ENCODE results near the gene CD164L2. TPM values are rescaled to one million over a fixed set of nuclear protein-coding genes. Genes with fewer than 3 reads are reported as not detected.

CD164L2 gene
- total RNA-seq, 5 donors from 2014 or later (not counting 1 experiment from before 2014, with no cell fraction given): not detected

DNA sequence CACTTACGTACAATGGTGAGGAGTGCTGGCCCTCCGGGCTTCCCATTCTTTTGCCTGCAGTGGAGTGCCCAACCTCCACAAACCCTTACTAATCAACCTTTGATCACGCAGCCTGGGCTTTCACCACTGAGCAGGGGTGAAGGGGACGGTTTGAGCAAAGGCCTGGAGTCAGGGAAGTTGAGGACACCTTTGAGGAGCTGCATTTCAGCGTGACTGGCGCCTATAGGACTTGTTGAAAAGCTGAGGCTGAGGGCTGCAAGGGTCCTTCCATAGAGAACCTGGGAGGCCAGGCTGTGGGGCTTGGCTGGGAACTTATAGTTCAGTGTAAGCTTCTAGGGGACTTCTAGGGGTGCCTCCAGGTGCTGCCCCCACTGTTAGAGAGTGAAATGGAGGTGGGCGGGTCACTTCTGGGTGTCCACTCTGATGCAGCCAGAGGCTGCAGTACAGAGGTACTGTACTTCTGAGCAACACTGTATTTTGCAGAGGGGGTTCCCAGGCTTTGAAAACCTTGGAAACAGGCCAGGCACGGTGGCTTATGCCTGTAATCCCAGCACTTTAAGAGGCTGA lies 31.5 kb downstream of the CD164L2 start:
- H3K9me3 ChIP-seq: no peaks in the 10 kb centered on the region
- Mint-ChIP-seq H3K4me1 (peaks cover 17 to 30% (median 21%) of the 10 kb centered on the region in 3 donors), H3K9me3 (no peaks in the 10 kb centered on the region), H3K4me3 (no peak overlapping the region), H3K36me3 (peaks cover 4% of the 10 kb centered on the region), H3K27ac (no peak overlapping the region), H3K27me3 (no peaks in the 10 kb centered on the region)
- POLR2A ChIA-PET: no interaction called here
- CTCF ChIA-PET: no interaction called here
- H3K4me3 ChIP-seq (ENCODE audit: control insufficient read depth in 1 of 2, extremely low read depth in 1 of 2, low read length in 1 of 2): no peak overlapping the region
- WGBS (ENCODE audit: insufficient coverage): 96% methylated on average over 5 of the region's 8 CpGs
- no peak overlapping the region for H3K27ac ChIP-seq (ENCODE audit: low read length)
- no peak for DNase-seq
- peaks cover 2 to 42% of the 10 kb centered on the region in 2 experiments for H3K4me1 ChIP-seq (ENCODE audit: control insufficient read depth in 1 of 2, extremely low read depth in 1 of 2, insufficient read depth in 2 of 2, low read length in 2 of 2)
- peaks cover 28 to 44% of the 10 kb centered on the region in 2 donors for H3K36me3 ChIP-seq (ENCODE audit: control insufficient read depth in 2 of 2, extremely low read depth in 1 of 2, insufficient read depth in 1 of 2, low read length in 1 of 2)
- no peaks in the 10 kb centered on the region for H3K27me3 ChIP-seq (replicated peaks in 1 of 2; ENCODE audit: control insufficient read depth in 2 of 2, extremely low read depth in 1 of 2, insufficient read depth in 2 of 2, low read length in 1 of 2)
- no peak for ATAC-seq (replicated peaks in 1 of 4)

DNA sequence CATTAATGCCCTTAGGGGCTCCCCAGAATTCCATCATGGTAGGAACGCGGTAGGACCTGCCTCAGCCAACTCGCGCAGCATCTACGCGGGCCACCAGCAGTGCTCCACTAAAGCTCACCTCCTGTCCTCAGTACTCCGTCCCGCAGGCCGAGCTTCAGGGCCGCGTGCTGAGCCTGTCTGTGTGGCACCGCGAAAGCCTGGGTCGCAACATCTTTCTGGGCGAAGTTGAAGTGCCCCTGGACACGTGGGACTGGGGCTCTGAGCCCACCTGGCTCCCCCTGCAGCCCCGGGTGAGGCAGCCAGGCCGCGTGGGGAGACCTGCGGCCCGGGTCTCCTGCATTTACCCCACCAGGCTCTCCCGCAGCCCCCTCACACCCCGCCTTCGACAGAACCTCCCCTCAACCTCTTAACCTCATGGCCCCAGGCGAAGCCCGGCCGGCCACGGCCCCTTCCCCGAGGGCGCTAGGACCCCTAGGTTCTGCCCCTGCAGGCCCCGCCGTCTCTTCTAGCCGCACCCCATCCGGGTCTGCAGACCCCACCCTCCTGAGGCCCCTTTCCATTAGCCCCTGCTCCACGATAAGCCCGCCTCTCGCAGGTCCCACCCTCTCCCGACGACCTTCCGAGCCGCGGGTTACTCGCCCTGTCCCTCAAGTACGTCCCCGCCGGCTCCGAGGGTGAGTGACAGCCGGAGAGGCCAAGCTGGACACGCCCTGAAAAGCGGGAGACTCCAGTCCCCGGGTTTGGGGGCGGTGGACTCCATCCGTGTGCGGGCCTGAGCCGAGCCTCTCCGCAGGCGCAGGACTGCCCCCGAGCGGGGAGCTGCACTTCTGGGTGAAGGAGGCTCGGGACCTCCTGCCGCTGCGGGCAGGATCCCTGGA lies 32.2 kb downstream of the CD164L2 start:
- CTCF ChIA-PET: interaction anchor here in 1 of 2 donors (1.0 kb wide), 1 partner anchor 50 kb away, joined by 3 read pairs; no protein-coding TSS in a partner anchor
- no peaks in the 10 kb centered on the region for H3K9me3 ChIP-seq
- ATAC-seq (replicated peaks in 1 of 4) (no peak), DNase-seq (no peak)
- H3K36me3 ChIP-seq (ENCODE audit: control insufficient read depth in 2 of 2, extremely low read depth in 1 of 2, insufficient read depth in 1 of 2, low read length in 1 of 2): peaks cover 28 to 51% of the 10 kb centered on the region in 2 donors
- Mint-ChIP-seq H3K4me1 (peaks cover 20 to 29% (median 21%) of the 10 kb centered on the region in 3 donors), H3K4me3 (no peak overlapping the region), H3K27me3 (no peaks in the 10 kb centered on the region), H3K9me3 (no peaks in the 10 kb centered on the region), H3K36me3 (peaks cover 9% of the 10 kb centered on the region), H3K27ac (peak overlapping the region in 1 of 2 donors; percentile 11)
- no peaks in the 10 kb centered on the region for H3K27me3 ChIP-seq (replicated peaks in 1 of 2; ENCODE audit: control insufficient read depth in 2 of 2, extremely low read depth in 1 of 2, insufficient read depth in 2 of 2, low read length in 1 of 2)
- 97% methylated on average over 51 of the region's 62 CpGs for WGBS (ENCODE audit: insufficient coverage)
- peaks cover 2 to 41% of the 10 kb centered on the region in 2 experiments for H3K4me1 ChIP-seq (ENCODE audit: control insufficient read depth in 1 of 2, extremely low read depth in 1 of 2, insufficient read depth in 2 of 2, low read length in 2 of 2)
- H3K27ac ChIP-seq (ENCODE audit: low read length): no peak overlapping the region
- POLR2A ChIA-PET: interaction anchor here in 1 of 2 donors (0.9 kb wide), 1 partner anchor 9 kb away, joined by 3 read pairs; the partner anchor contains the start of gene SYTL1
- no peak overlapping the region for H3K4me3 ChIP-seq (ENCODE audit: control insufficient read depth in 1 of 2, extremely low read depth in 1 of 2, low read length in 1 of 2)

DNA sequence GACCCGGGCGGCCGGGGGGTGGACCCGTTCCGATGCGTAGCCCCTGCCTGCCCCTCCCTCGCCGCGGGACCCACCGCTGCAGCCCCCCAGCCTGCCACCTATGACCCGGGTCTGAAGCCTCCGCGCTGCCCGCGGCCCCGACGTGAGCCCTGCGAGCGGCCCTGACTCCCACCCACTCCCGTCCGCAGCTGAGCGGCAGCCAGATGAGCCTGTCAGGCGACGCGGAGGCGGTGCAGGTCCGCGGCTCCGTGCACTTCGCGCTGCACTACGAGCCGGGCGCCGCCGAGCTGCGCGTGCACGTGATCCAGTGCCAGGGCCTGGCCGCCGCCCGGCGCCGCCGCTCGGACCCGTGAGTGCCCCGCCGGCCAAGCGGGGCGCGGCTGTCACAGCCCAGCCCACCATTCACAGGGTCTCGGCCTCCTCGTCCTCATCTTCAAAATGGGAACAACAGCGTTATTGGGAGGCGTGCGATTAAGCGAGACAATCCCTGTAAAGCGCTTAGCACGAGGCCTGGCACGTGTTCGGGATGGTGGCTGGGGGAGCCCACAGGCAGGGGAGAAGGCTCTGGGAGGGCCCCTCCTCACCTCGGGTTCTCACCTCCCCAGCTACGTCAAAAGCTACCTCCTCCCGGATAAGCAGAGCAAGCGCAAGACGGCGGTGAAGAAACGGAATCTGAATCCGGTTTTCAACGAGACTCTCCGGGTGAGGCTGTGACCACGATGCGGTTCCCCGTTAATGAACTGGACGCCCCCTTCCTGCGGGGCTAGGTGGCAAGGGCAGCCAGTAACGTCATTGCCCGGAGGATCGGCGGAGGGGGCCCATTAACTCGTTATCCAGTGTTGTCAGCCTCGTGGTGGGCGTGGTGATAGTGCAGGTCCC lies 33.1 kb downstream of the CD164L2 start:
- Mint-ChIP-seq H3K4me1 (peaks cover 17 to 28% (median 18%) of the 10 kb centered on the region in 3 donors), H3K4me3 (no peak overlapping the region), H3K27me3 (no peaks in the 10 kb centered on the region), H3K36me3 (peaks cover 9% of the 10 kb centered on the region), H3K27ac (peak overlapping the region in 1 of 2 donors; percentile 11), H3K9me3 (no peaks in the 10 kb centered on the region)
- whole genome bisulfite sequencing (ENCODE audit: insufficient coverage): 93% methylated on average over 70 of the region's 84 CpGs
- ATAC-seq (replicated peaks in 1 of 4) (peak; percentile 47 to 64 (median 54)), DNase-seq (peak in 1 of 35 experiments; percentile 17)
- Histone ChIP-seq H3K27ac (ENCODE audit: low read length) (no peak overlapping the region), H3K27me3 (replicated peaks in 1 of 2; ENCODE audit: control insufficient read depth in 2 of 2, extremely low read depth in 1 of 2, insufficient read depth in 2 of 2, low read length in 1 of 2) (no peaks in the 10 kb centered on the region), H3K36me3 (ENCODE audit: control insufficient read depth in 2 of 2, extremely low read depth in 1 of 2, insufficient read depth in 1 of 2, low read length in 1 of 2) (peaks cover 29 to 57% of the 10 kb centered on the region in 2 donors), H3K4me3 (ENCODE audit: control insufficient read depth in 1 of 2, extremely low read depth in 1 of 2, low read length in 1 of 2) (no peak overlapping the region), H3K9me3 (no peaks in the 10 kb centered on the region), H3K4me1 (ENCODE audit: control insufficient read depth in 1 of 2, extremely low read depth in 1 of 2, insufficient read depth in 2 of 2, low read length in 2 of 2) (peaks cover 3 to 41% of the 10 kb centered on the region in 2 experiments)
- ChIA-PET POLR2A (interaction anchor here (0.7 to 1.2 kb wide), 3 partner anchors 8 to 241 kb away, joined by 3 to 6 read pairs (median 3); partner anchors contain the start of gene SYTL1 (in 1 of the 2)), CTCF (interaction anchor here in 1 of 2 donors (1.0 kb wide), 1 partner anchor 49 kb away, joined by 3 read pairs; no protein-coding TSS in a partner anchor)

DNA sequence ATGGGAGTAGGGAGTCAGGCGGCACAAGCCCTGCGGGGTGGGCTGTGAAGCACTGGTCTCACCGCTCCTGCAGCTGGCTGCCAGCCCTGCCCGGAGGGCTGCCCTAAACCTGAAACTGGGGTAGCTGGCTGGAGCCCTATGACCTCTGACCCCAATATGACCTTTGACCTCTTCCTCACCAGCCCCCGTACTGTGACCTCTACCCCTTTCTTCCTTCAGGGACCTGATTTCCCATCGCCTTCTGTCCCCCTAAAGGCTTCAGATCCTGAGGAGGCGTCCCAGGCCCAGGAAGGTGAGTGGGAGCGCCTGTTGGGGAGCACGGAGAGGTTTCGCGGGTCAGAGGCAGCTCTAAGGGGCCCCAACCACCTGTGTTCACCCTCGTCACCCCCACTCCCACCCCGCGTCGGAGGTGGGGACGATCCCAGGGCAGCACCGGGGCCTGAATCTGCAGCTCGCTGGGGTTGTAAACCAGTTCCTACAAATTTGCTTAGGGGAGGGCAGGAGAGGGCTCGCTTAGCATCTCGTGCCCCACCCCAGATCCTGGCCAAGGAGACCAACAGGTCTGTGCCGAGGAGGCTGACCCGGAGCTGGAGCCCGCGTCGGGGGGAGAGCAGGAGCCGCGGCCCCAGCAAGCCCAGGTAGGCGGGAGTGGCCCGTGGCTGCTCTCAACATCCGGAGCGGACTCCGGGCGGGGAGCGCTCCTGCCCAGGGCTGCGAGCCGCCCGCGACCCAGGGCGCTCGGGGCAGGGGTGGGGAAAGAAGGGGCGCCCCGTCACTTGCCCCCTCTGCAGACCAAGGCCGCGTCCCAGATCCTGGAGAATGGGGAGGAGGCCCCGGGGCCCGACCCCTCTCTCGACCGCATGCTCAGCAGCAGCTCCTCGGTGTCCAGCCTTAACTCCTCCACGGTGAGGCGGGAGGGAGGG lies 34.0 kb downstream of the CD164L2 start:
- H3K4me3 Mint-ChIP-seq: peak overlapping the region in 2 of 3 donors; percentile 64 to 68
- H3K36me3 Mint-ChIP-seq: peaks cover 9% of the 10 kb centered on the region
- H3K36me3 ChIP-seq (ENCODE audit: control insufficient read depth in 2 of 2, extremely low read depth in 1 of 2, insufficient read depth in 1 of 2, low read length in 1 of 2): peaks cover 30 to 57% of the 10 kb centered on the region in 2 donors
- H3K27ac ChIP-seq (ENCODE audit: low read length): peak overlapping the region; percentile 14
- peaks cover 22 to 34% (median 23%) of the 10 kb centered on the region in 3 donors for H3K4me1 Mint-ChIP-seq
- peak in 10 of 35 experiments; percentile 15 to 51 (median 42) for DNase-seq
- no peaks in the 10 kb centered on the region for H3K27me3 Mint-ChIP-seq
- H3K4me3 ChIP-seq (ENCODE audit: control insufficient read depth in 1 of 2, extremely low read depth in 1 of 2, low read length in 1 of 2): peak overlapping the region; percentile 15 to 54
- 69% methylated on average over 33 of the region's 51 CpGs for WGBS (ENCODE audit: insufficient coverage)
- no peaks in the 10 kb centered on the region for H3K9me3 ChIP-seq
- H3K27me3 ChIP-seq (replicated peaks in 1 of 2; ENCODE audit: control insufficient read depth in 2 of 2, extremely low read depth in 1 of 2, insufficient read depth in 2 of 2, low read length in 1 of 2): no peaks in the 10 kb centered on the region
- ATAC-seq (replicated peaks in 1 of 4): peak; percentile 74 to 88 (median 80)
- H3K9me3 Mint-ChIP-seq: no peaks in the 10 kb centered on the region
- CTCF ChIA-PET: no interaction called here
- POLR2A ChIA-PET: interaction anchor here in 1 of 2 donors (0.7 to 1.2 kb wide), 2 partner anchors 13 to 240 kb away, joined by 3 to 6 read pairs; no protein-coding TSS in a partner anchor
- H3K27ac Mint-ChIP-seq: peak overlapping the region; percentile 36 to 80
- peaks cover 4 to 49% of the 10 kb centered on the region in 2 experiments for H3K4me1 ChIP-seq (ENCODE audit: control insufficient read depth in 1 of 2, extremely low read depth in 1 of 2, insufficient read depth in 2 of 2, low read length in 2 of 2)

DNA sequence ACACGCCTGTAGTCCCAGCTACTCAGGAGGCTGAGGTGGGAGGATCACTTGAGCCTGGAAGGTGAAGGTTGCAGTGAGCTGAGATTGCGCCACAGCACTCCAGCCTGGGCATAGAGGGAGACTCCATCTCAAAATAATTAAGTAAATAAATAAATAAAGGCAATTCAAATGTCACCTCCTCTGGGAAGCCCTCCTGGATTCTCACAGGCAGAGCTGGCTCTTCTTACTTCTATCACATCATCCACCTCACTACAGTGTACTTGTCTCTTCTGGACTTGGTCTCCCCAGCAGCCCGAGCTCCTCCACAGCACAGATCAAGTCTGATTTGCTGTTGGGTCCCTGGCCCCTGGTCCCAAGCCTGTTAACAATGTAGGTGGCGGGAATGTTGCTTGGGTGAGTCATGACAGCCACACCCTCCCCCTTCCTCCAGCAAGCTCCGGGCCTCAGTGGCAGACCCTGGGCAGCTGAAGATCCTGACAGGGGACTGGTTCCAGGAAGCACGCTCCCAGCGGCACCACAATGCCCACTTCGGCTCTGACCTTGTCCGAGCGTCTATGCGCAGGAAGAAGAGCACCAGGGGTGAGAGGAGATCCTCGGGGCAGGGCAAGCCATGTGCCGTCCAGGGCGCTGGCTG lies 36.0 kb downstream of the CD164L2 start:
- Mint-ChIP-seq H3K27ac (peak overlapping the region in 1 of 2 donors; percentile 48), H3K36me3 (peaks cover 9% of the 10 kb centered on the region), H3K9me3 (no peaks in the 10 kb centered on the region), H3K4me3 (no peak overlapping the region), H3K4me1 (peaks cover 30 to 48% (median 36%) of the 10 kb centered on the region in 3 donors), H3K27me3 (no peaks in the 10 kb centered on the region)
- H3K27ac ChIP-seq (ENCODE audit: low read length): peak overlapping the region; percentile 34
- no peaks in the 10 kb centered on the region for H3K9me3 ChIP-seq
- ChIA-PET CTCF (no interaction called here), POLR2A (no interaction called here)
- peaks cover 10 to 66% of the 10 kb centered on the region in 2 experiments for H3K4me1 ChIP-seq (ENCODE audit: control insufficient read depth in 1 of 2, extremely low read depth in 1 of 2, insufficient read depth in 2 of 2, low read length in 2 of 2)
- no peak overlapping the region for H3K4me3 ChIP-seq (ENCODE audit: control insufficient read depth in 1 of 2, extremely low read depth in 1 of 2, low read length in 1 of 2)
- ATAC-seq (replicated peaks in 1 of 4) (no peak), DNase-seq (no peak)
- WGBS (ENCODE audit: insufficient coverage): 97% methylated on average over 10 of the region's 14 CpGs
- peaks cover 25 to 49% of the 10 kb centered on the region in 2 donors for H3K36me3 ChIP-seq (ENCODE audit: control insufficient read depth in 2 of 2, extremely low read depth in 1 of 2, insufficient read depth in 1 of 2, low read length in 1 of 2)
- H3K27me3 ChIP-seq (replicated peaks in 1 of 2; ENCODE audit: control insufficient read depth in 2 of 2, extremely low read depth in 1 of 2, insufficient read depth in 2 of 2, low read length in 1 of 2): no peaks in the 10 kb centered on the region

Data from T-cell (primary cell).